ENCODE results near the gene CTTN.

The CTTN gene

GRCh38 chr11:70428701-70429427 lies 30.5 kb downstream of the CTTN start:
- no peak for DNase-seq (ENCODE audit: low read depth in 1 of 2, low spot score in 1 of 2)

DNA sequence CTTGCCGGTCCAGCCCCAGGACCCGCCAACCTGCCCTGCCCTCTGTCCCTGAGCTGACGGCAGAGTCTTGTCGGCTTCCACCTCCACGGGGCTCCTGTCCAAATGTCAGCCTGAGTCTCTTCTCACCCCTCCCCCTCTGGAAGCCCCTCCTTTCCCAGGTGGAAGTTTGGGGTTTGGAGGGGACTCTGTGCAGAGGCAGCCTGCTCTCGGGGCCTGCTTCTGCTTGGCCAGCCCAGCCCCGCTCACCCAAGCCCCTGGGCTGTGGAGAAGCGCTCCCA lies 31.0 kb downstream of the CTTN start:
- no peak for DNase-seq (ENCODE audit: low read depth in 1 of 2, low spot score in 1 of 2)

DNA sequence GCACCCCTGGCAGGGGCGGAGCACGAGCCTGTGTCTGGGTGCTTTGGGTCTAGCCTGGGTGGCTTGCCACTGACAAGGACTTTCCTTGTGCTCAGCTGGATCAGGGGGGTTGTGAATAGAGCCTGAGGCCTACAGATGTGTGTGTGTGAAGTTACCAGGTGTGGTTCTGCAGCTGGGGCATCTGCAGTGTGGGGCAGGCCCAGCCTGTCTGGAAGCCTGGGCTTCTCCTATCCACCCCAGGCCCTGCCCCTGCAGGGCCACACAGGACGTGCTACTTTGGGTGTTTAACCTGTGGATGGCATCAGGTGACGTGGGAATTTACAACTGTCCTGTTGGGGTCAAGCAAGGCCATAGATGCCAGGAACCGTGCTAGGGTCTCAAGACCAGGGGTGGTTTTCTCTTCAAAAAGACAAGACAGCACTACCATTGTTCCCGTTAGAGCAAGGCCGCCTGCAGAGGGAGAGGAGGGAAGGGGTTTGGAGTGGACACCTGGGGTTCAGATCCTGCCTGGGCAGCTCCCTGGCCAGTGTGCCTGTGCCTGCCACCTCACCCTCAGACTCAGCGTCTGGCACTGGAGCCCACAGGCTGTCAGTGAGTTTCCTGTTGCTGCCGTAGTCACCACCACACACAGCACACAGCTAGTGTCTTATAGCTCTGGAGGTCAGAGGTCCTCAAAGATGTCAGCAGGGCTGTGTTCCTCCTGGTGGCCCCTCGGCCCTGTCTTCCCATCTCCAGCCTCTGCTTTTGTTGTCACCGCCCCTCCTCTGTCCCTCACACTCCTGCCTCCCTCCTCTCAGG lies 31.6 kb downstream of the CTTN start:
- DNase-seq (ENCODE audit: low read depth in 1 of 2, low spot score in 1 of 2), result no peak

DNA sequence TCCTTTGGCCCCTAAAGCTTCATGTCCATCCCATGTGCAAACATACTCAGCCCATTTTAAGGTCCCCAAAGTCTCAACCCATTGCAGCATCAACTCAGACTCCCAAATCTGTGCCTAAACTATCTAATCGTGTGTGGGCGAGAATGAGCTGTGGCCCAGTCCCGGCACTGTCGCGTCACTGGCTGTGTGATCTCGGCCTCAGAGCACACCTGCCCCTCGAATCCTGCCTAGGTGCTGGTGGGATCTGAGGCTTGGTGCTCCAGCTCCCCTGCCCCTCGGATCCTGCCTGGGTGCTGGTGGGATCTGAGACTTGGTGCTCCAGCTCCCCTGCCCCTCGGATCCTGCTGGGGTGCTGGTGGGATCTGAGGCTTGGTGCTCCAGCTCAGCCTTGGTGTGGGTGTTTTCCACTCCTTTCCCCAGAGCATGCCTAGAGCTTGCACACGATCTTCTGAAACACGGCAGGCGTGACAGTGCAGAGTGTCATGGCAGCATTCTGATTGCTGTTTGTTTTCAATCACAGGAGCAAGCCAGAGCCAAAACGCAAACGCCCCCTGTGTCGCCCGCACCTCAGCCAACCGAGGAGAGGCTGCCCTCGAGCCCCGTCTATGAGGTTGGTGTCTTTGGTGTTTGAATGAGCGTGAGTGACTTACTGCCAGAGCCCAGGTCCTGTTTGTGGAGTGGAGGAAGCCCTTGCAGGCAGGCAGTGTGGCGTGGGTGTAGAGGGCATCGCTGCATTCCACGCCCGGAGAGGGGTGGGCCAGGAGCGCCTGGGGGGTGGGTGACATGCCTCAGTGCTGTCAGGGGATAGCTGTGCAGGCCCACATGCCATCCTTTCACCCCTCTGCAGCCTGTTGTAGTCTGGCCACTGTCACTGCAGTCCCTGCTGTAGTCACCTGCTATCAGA lies 32.6 kb downstream of the CTTN start:
- DNase-seq (ENCODE audit: low read depth in 1 of 2, low spot score in 1 of 2), result no peak

DNA sequence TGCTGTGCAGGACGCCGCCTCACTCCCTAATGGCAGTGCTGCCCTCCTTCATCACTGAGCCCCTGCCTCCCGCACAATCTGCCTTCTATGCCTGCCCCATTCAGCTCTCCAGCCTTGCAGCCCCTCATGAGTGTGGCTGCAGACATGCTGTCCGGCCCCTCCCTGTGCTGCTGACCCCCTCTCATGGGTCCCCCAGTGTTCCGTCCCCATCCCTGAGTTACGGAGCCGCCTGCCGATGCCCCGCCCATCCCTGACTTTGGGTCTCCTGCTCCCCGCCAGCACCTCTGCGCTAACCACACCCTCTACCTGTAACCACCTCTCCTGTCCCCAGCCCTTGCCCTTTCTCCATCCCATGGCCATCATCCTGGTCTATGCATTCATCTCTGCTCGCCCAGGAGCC lies 33.3 kb downstream of the CTTN start:
- DNase-seq (ENCODE audit: low read depth in 1 of 2, low spot score in 1 of 2), result no peak

- no peak for DNase-seq (ENCODE audit: low read depth in 1 of 2, low spot score in 1 of 2)
Measured at GRCh38 chr11:70432065-70432464, 33.7 kb downstream of the CTTN start.

GRCh38 chr11:70432580-70432979 lies 34.3 kb downstream of the CTTN start:
- no peak for DNase-seq (ENCODE audit: low read depth in 1 of 2, low spot score in 1 of 2)

DNA sequence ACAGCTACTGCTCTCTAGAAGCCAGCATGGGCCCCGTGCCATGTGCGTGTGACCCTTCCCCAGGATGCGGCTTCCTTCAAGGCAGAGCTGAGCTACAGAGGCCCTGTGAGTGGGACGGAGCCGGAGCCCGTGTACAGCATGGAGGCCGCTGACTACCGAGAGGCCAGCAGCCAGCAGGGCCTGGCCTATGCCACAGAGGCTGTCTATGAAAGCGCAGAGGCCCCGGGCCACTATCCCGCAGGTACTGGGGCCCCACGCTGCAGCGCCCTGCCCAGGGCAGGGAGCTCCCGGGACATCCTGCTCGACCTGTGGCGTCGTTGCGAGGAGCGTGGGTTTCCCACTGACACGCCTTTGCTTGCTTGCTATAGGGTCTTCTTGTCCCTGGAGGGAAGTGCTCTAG lies 34.7 kb downstream of the CTTN start:
- no peak for DNase-seq (ENCODE audit: low read depth in 1 of 2, low spot score in 1 of 2)

GRCh38 chr11:70433526-70433925 lies 35.2 kb downstream of the CTTN start:
- no peak for DNase-seq (ENCODE audit: low read depth in 1 of 2, low spot score in 1 of 2)

DNA sequence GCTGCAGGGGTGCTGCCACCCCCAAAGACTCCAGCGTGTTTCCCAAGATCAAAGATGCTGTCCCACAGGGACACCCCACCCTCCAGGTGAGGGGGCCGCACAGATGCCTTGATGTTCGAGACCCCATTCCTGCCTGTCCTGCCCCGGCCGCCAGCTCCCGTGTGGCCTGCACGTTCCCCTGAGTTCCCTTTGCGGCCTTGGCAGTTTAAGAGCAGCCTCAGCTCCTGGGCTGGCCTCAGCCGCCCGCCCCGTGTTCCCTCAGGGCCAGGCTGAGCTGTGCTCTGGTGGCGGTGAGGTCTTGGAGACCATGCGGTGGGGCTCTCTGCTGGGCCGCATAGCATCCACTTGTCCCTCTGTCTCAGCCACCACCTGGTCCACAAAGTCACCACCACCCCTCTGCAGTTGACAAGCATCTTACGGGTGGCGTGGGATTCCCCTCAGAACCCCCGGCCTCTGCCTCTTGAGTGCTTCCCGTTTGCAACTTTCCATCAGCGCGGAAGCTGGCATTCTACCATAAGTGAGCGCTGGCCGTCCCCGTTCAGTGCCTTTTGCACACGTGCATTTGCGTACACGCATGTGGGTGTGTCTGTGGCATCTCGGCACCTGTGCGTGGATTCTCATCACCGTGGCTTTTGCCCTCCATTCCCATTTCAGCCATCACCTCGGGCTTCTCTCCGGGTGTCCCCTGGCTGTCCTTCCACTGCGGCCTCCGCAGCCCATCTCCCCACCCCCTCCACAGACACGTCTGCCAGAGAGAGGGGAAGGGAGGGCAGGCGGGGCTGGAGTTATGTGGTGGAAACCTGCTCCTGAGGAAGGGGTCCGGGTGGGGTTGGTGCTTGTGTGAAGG lies 35.9 kb downstream of the CTTN start:
- no peak for DNase-seq (ENCODE audit: low read depth in 1 of 2, low spot score in 1 of 2)

- no peak for DNase-seq (ENCODE audit: low read depth in 1 of 2, low spot score in 1 of 2)
Measured at GRCh38 chr11:70434813-70435278, 36.5 kb downstream of the CTTN start.

- no peak for DNase-seq (ENCODE audit: low read depth in 1 of 2, low spot score in 1 of 2)
Measured at GRCh38 chr11:70435361-70435760, 37.0 kb downstream of the CTTN start.

- DNase-seq (ENCODE audit: low read depth in 1 of 2, low spot score in 1 of 2), result no peak
Measured at GRCh38 chr11:70435765-70436500, 37.6 kb downstream of the CTTN start.

GRCh38 chr11:70436501-70436860 lies 38.2 kb downstream of the CTTN start:
- DNase-seq (ENCODE audit: low read depth in 1 of 2, low spot score in 1 of 2), result no peak

- no peak for DNase-seq (ENCODE audit: low read depth in 1 of 2, low spot score in 1 of 2)
Measured at GRCh38 chr11:70437111-70437784, 38.9 kb downstream of the CTTN start.

- DNase-seq (ENCODE audit: low read depth in 1 of 2, low spot score in 1 of 2), result no peak
Measured at GRCh38 chr11:70440206-70440605, 41.9 kb downstream of the CTTN start.

- no peak for DNase-seq (ENCODE audit: low read depth in 1 of 2, low spot score in 1 of 2)
Measured at GRCh38 chr11:70443773-70444030, 45.4 kb downstream of the CTTN start.

DNA sequence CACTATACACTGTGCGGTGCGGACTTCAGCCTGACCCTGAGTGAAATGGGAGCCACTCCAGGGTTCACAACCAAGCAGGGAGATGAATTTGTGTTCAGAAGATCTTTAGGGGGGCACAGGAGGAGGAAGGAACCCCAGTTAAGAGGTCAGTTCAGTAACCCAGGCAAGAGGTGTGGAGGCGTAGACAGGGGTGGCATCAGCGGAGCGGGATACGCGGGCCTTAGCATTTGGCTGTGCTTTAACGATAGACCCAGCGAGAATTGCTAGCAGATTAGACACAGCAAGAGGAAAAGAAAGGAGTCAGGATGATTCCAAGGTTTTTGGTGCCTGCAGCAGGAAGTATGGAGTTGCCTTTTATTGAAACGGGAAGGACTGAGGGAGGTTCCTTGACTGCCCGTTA lies 46.8 kb downstream of the CTTN start:
- no peak for DNase-seq (ENCODE audit: low read depth in 1 of 2, low spot score in 1 of 2)

GRCh38 chr11:70445605-70446004 lies 47.3 kb downstream of the CTTN start:
- DNase-seq (ENCODE audit: low read depth in 1 of 2, low spot score in 1 of 2), result no peak

GRCh38 chr11:70448983-70449567 lies 50.7 kb downstream of the CTTN start:
- DNase-seq (ENCODE audit: low read depth in 1 of 2, low spot score in 1 of 2), result no peak

All from activated CD4-positive, alpha-beta T cell treated with anti-CD3 and anti-CD28 coated beads, Interleukin-2, amount 50 U/mL, for 24 hours (primary cell).